H9 (cell line): ENCODE measurements around the gene LRRC26. TPM values are rescaled to one million over a fixed set of nuclear protein-coding genes. Genes with fewer than 3 reads are reported as not detected.

Experiments used
- DNase-seq: peaks from one replicate; pipeline ENCODE4 v3.0.0-alpha.2; 2017
- H2AFZ ChIP-seq: one replicate; pipeline ENCODE4 v1.6.1; 2013; ENCODE audit warnings: mild to moderate bottlenecking, low read length, control low read depth, moderate library complexity
- H2AK5ac ChIP-seq: 2 replicates; pipeline ENCODE4 v1.6.1; 2013; ENCODE audit warnings: low read length, control low read depth, mixed read lengths; ENCODE audit not compliant: insufficient read length
- H2BK120ac ChIP-seq: one replicate; pipeline ENCODE4 v1.6.1; 2013; ENCODE audit warnings: low read depth, mild to moderate bottlenecking, low read length, control low read depth, inconsistent platforms; ENCODE audit not compliant: poor library complexity, severe bottlenecking
- H2BK12ac ChIP-seq: 2 replicates; pipeline ENCODE4 v1.6.1; 2013; ENCODE audit warnings: low read length, control low read depth, mixed read lengths, low read depth; ENCODE audit not compliant: insufficient read length
- H2BK15ac ChIP-seq: 2 replicates; pipeline ENCODE4 v1.6.1; 2013; ENCODE audit warnings: low read depth, low read length, control low read depth
- H2BK20ac ChIP-seq: one replicate; pipeline ENCODE4 v1.6.1; 2013; ENCODE audit warnings: low read depth, mild to moderate bottlenecking, low read length, control low read depth, inconsistent platforms; ENCODE audit not compliant: poor library complexity, severe bottlenecking
- H2BK5ac ChIP-seq: 2 replicates; pipeline ENCODE4 v1.6.1; 2013; ENCODE audit warnings: low read length, control low read depth, mixed read lengths; ENCODE audit not compliant: insufficient read length
- H3K14ac ChIP-seq: 2 replicates; pipeline ENCODE4 v1.6.1; 2013; ENCODE audit warnings: low read length, control low read depth; ENCODE audit not compliant: insufficient read depth
- H3K18ac ChIP-seq: 2 replicates; pipeline ENCODE4 v1.6.1; 2013; ENCODE audit warnings: low read depth, mild to moderate bottlenecking, mixed read lengths, low read length, control low read depth; ENCODE audit not compliant: insufficient read length
- H3K23ac ChIP-seq: 2 replicates; pipeline ENCODE4 v1.6.1; 2013; ENCODE audit warnings: low read length, control low read depth, mixed read lengths, low read depth; ENCODE audit not compliant: insufficient read length
- H3K23me2 ChIP-seq: 2 replicates; pipeline ENCODE4 v1.6.1; 2013; ENCODE audit warnings: low read depth, mild to moderate bottlenecking, mixed read lengths, low read length, control low read depth; ENCODE audit not compliant: insufficient read length, poor library complexity, severe bottlenecking
- H3K27ac ChIP-seq: 2 replicates; pipeline ENCODE4 v1.5.1; 2013; ENCODE audit warnings: low read length, control low read depth, mixed read lengths, low read depth; ENCODE audit not compliant: insufficient read length
- H3K27me3 ChIP-seq: 2 replicates; pipeline ENCODE4 v1.6.1; 2013; ENCODE audit warnings: low read length, control low read depth, inconsistent platforms; ENCODE audit not compliant: insufficient read depth
- H3K4ac ChIP-seq: 2 replicates; pipeline ENCODE4 v1.6.1; 2013; ENCODE audit warnings: low read depth, mild to moderate bottlenecking, control low read depth, inconsistent platforms, low read length, moderate library complexity
- H3K4me1 ChIP-seq: 2 replicates; pipeline ENCODE4 v1.6.1; 2013; ENCODE audit warnings: low read length, control low read depth, inconsistent platforms; ENCODE audit not compliant: insufficient read depth
- H3K4me2 ChIP-seq: 2 replicates; pipeline ENCODE4 v1.6.1; 2013; ENCODE audit warnings: low read length, control low read depth, mixed read lengths; ENCODE audit not compliant: insufficient read length, insufficient read depth
- H3K56ac ChIP-seq: 2 replicates; pipeline ENCODE4 v1.6.1; 2013; ENCODE audit warnings: low read depth, mild to moderate bottlenecking, mixed read lengths, low read length, control low read depth; ENCODE audit not compliant: insufficient read length
- H3K79me1 ChIP-seq: 2 replicates; pipeline ENCODE4 v1.6.1; 2013; ENCODE audit warnings: low read depth, mild to moderate bottlenecking, moderate library complexity, low read length, control low read depth, inconsistent platforms; ENCODE audit not compliant: insufficient read depth, poor library complexity, severe bottlenecking
- H3K79me2 ChIP-seq: 2 replicates; pipeline ENCODE4 v1.6.1; 2013; ENCODE audit warnings: low read length, control low read depth, inconsistent platforms; ENCODE audit not compliant: insufficient read depth
- H3K9ac ChIP-seq: 2 replicates; pipeline ENCODE4 v1.6.1; 2013; ENCODE audit warnings: low read length, control low read depth, mixed read lengths; ENCODE audit not compliant: insufficient read length; ENCODE audit errors: extremely low read depth
- H3K9me3 ChIP-seq: one replicate; pipeline ENCODE4 v1.6.1; 2013; ENCODE audit warnings: low read depth, low read length, inconsistent platforms; ENCODE audit not compliant: control insufficient read depth
- H3T11ph ChIP-seq: one replicate; pipeline ENCODE4 v1.6.1; 2013; ENCODE audit warnings: mild to moderate bottlenecking, low read length, control low read depth, inconsistent platforms
- H4K20me1 ChIP-seq: one replicate; pipeline ENCODE4 v1.6.1; 2013; ENCODE audit not compliant: control insufficient read depth, insufficient read length, insufficient read depth
- H4K5ac ChIP-seq: 2 replicates; pipeline ENCODE4 v1.6.1; 2013; ENCODE audit warnings: low read depth, mild to moderate bottlenecking, mixed read lengths, low read length, control low read depth; ENCODE audit not compliant: insufficient read length
- H4K8ac ChIP-seq: replicated peaks from 2 replicates; pipeline ENCODE4 v1.6.1; 2013; ENCODE audit warnings: low read length, control low read depth, mixed read lengths, low read depth; ENCODE audit not compliant: insufficient read length
- H4K91ac ChIP-seq: 2 replicates; pipeline ENCODE4 v1.6.1; 2013; ENCODE audit warnings: low read depth, mild to moderate bottlenecking, moderate library complexity, mixed read lengths, low read length, control low read depth; ENCODE audit not compliant: insufficient read length
- H3K27ac Mint-ChIP-seq, 3 experiments: 2 replicates in 2 of 3; 3 replicates in 1 of 3; pipeline ENCODE4 v1.8.0; 2020 to 2021; ENCODE audit warnings: mixed read lengths in 3 of 3, mild to moderate bottlenecking in 1 of 3, moderate library complexity in 1 of 3
- H3K27me3 Mint-ChIP-seq: 2 replicates; pipeline ENCODE4 v1.8.0; 2021; ENCODE audit warnings: low read depth, mild to moderate bottlenecking, moderate library complexity, mixed read lengths
- H3K36me3 Mint-ChIP-seq, 3 experiments: 2 replicates in 2 of 3; 3 replicates in 1 of 3; pipeline ENCODE4 v1.8.0; 2020 to 2021; ENCODE audit warnings: low read depth in 3 of 3, mixed read lengths in 3 of 3; ENCODE audit not compliant: insufficient read depth in 1 of 3
- H3K4me1 Mint-ChIP-seq, 2 experiments: 2 replicates each; pipeline ENCODE4 v1.8.0; 2020; ENCODE audit warnings: mixed read lengths in 2 of 2
- H3K4me3 Mint-ChIP-seq, 2 experiments: 2 replicates in 1 of 2; 3 replicates in 1 of 2; pipeline ENCODE4 v1.8.0; 2020 to 2021; ENCODE audit warnings: mild to moderate bottlenecking in 2 of 2, mixed read lengths in 2 of 2, moderate library complexity in 1 of 2
- H3K9me3 Mint-ChIP-seq, 2 experiments: 2 replicates in 1 of 2; 3 replicates in 1 of 2; pipeline ENCODE4 v1.8.0; 2020; ENCODE audit warnings: mild to moderate bottlenecking in 2 of 2, mixed read lengths in 2 of 2, moderate library complexity in 1 of 2
- CTCF ChIP-seq: fragments of 200-600 bp; sonication (generic); conservative IDR thresholded peaks from 3 replicates; pipeline ENCODE4 v1.8.0; 2021; ENCODE audit warnings: antibody characterized with exemption, mild to moderate bottlenecking
- WGBS: extraction: QIAGEN DNeasy Blood & Tissue Kit; methylation state at CpG from one replicate; pipeline ENCODE4 v1.1.7; 2013; ENCODE audit warnings: missing lambda C conversion rate, low lambda C conversion rate, mixed read lengths; ENCODE audit not compliant: insufficient read length; ENCODE audit errors: extremely low coverage; 5-methylcytosine and 5-hydroxymethylcytosine counted together
- total RNA-seq: library from RNA; stranded (reverse); gene quantifications from 2 replicates; pipeline ENCODE4 v1.2.1, GENCODE V29; 2021

LRRC26 gene
- total RNA-seq, 1 experiment from 2014 or later, result 0.96 TPM

- no peak overlapping the region for H4K91ac ChIP-seq
Observed at GRCh38 chr9:137168904-137169856, 671 bp downstream of the LRRC26 start.

More at GRCh38 chr9:137168904-137169856, 671 bp downstream of the LRRC26 start:
- Histone ChIP-seq H3K56ac (no peak overlapping the region), H3K79me1 (no peaks in the 10 kb centered on the region), H3K4me2 (peak overlapping the region; percentile 68), H3K9ac (no peak overlapping the region), H3K4ac (no peak overlapping the region), H2BK120ac (no peak overlapping the region), H3K4me1 (no peaks in the 10 kb centered on the region), H2AFZ (no peak overlapping the region), H2BK5ac (no peak overlapping the region), H2BK12ac (no peak overlapping the region), H3K79me2 (no peaks in the 10 kb centered on the region), H4K5ac (no peak overlapping the region), H3K23ac (no peak overlapping the region), H2BK15ac (no peak overlapping the region), H3K27me3 (peaks cover 35% of the 10 kb centered on the region; the same call in 1 of the 2 replicates), H3K9me3 (no peaks in the 10 kb centered on the region), H2AK5ac (no peak overlapping the region), H3K27ac (no peak overlapping the region), H3K14ac (no peak overlapping the region), H4K20me1 (no peaks in the 10 kb centered on the region), H4K8ac (no peak overlapping the region), H3K23me2 (peaks cover 4% of the 10 kb centered on the region), H3T11ph (no peak overlapping the region), H2BK20ac (no peak overlapping the region), H3K18ac (no peak overlapping the region)
- peaks cover 92% of the 10 kb centered on the region for H3K27me3 Mint-ChIP-seq
- no peak overlapping the region for H3K27ac Mint-ChIP-seq
- peak; percentile 12; the same call in 1 of the 3 replicates for TF ChIP-seq CTCF
- DNase-seq, result peak; percentile 86
- no CpG with 5 or more reads among the region's 124 CpGs for WGBS
- peak overlapping the region; percentile 61 to 80 for H3K4me3 Mint-ChIP-seq
- H3K36me3 Mint-ChIP-seq, result no peaks in the 10 kb centered on the region
- H3K4me1 Mint-ChIP-seq, result peaks cover 3 to 6% of the 10 kb centered on the region in 2 experiments
- no peaks in the 10 kb centered on the region for H3K9me3 Mint-ChIP-seq
